Spleen (tissue), 7 donors: Measurements from ENCODE around the gene AP1G2.

Source experiments
- POLR2A ChIP-seq, 3 donors: fragments of 450-650 bp; IDR thresholded peaks; one replicate each; pipeline ENCODE4 v1.5.1; 2017; ENCODE audit warnings: antibody characterized with exemption in 3 of 3, mild to moderate bottlenecking in 1 of 3
- POLR2AphosphoS5 ChIP-seq, 3 donors: sonication (generic); formaldehyde crosslinking; IDR thresholded peaks; one replicate each; pipeline ENCODE4 v1.5.1; 2017; ENCODE audit warnings: antibody characterized with exemption in 3 of 3
- TF ChIP-seq, protein P1 (sequence below), 11 experiments: fragments of 200-600 bp in 7 of 11; fragments of 450-650 bp in 4 of 11; sonication (generic) in 4 of 11; IDR thresholded peaks in 8 of 11; conservative IDR thresholded peaks in 3 of 11; 1 replicate in 7 of 11; 2 replicates in 4 of 11; pipeline versions ENCODE4 v1.4.0 to v1.8.0; 2016 to 2021; ENCODE audit warnings: antibody characterized with exemption in 11 of 11, inconsistent platforms in 4 of 11, mild to moderate bottlenecking in 1 of 11
- donor health status: DM: no; HTN: no; CAD: no; lungs with moderate emphysema.
- donor health status: DM: no; HTN: no; CAD: no.
- donor health status: DM: no; HTN: no; CAD: no.

DNA sequence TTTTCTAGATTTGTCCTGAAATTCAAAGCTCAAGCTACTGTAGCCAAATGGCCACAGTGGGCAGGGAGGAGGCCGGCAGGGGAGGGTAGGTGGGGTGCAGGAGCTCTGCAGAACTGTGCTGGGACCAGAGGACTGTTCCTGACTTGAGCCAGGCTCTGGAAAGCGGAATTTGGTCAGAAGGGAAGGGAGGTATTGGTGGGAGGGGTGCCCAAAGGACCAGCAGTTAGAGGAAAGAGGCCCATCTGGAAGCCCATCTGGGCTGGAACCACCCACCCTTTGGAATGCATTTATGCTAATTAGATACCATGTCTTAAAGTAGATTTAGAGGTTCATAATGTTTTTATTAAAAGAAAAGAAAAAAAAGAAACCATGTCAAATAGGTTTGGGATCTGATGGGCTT is 35.5 kb upstream of the AP1G2 start:
- TF ChIP-seq, protein P1, sequence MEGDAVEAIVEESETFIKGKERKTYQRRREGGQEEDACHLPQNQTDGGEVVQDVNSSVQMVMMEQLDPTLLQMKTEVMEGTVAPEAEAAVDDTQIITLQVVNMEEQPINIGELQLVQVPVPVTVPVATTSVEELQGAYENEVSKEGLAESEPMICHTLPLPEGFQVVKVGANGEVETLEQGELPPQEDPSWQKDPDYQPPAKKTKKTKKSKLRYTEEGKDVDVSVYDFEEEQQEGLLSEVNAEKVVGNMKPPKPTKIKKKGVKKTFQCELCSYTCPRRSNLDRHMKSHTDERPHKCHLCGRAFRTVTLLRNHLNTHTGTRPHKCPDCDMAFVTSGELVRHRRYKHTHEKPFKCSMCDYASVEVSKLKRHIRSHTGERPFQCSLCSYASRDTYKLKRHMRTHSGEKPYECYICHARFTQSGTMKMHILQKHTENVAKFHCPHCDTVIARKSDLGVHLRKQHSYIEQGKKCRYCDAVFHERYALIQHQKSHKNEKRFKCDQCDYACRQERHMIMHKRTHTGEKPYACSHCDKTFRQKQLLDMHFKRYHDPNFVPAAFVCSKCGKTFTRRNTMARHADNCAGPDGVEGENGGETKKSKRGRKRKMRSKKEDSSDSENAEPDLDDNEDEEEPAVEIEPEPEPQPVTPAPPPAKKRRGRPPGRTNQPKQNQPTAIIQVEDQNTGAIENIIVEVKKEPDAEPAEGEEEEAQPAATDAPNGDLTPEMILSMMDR (IDR thresholded peaks at IDR 0.05 in 8 of 11, conservative IDR thresholded peaks at IDR 0.05 in 3 of 11): no peak
- TF ChIP-seq POLR2A (IDR thresholded peaks at IDR 0.05) (no peak), POLR2AphosphoS5 (IDR thresholded peaks at IDR 0.05) (no peak)
